Lung (tissue), 12 donors: ENCODE measurements around the gene EXOC3L2. TPM values are rescaled to one million over a fixed set of nuclear protein-coding genes. Genes with fewer than 3 reads are reported as not detected.
A peak's percentile ranks its signal among the peaks of the same experiment; 100 is the strongest.

Experiments
- ATAC-seq: fragments of 200-7000 bp; cut with Tn5 transposase; one replicate; pipeline ENCODE4 v1.9.1; 2020; ENCODE audit warnings: moderate number of reproducible peaks; ENCODE audit not compliant: insufficient read depth, low FRiP score
- DNase-seq, 3 donors: peaks; one replicate each; pipeline ENCODE4 v3.0.0-alpha.2; 2013 to 2017
- H3K27ac ChIP-seq, 2 donors: one replicate each; pipeline ENCODE4 v1.5.1; 2013; ENCODE audit warnings: mild to moderate bottlenecking in 2 of 2, moderate library complexity in 2 of 2, control low read depth in 1 of 2, inconsistent platforms in 1 of 2, low read depth in 1 of 2, low read length in 1 of 2
- H3K27me3 ChIP-seq, 3 donors: one replicate each; pipeline ENCODE4 v1.5.1; 2013; ENCODE audit warnings: low read length in 2 of 3; ENCODE audit not compliant: control insufficient read depth in 3 of 3, insufficient read depth in 3 of 3
- H3K36me3 ChIP-seq, 4 donors: one replicate each; pipeline ENCODE4 v1.5.1; 2013; ENCODE audit warnings: low read length in 4 of 4, mild to moderate bottlenecking in 1 of 4, moderate library complexity in 1 of 4; ENCODE audit not compliant: control insufficient read depth in 4 of 4, insufficient read depth in 4 of 4
- H3K4me1 ChIP-seq, 5 donors: one replicate each; pipeline ENCODE4 v1.5.1; 2013; ENCODE audit warnings: low read length in 5 of 5, mild to moderate bottlenecking in 2 of 5, moderate library complexity in 1 of 5; ENCODE audit not compliant: control insufficient read depth in 5 of 5, insufficient read depth in 5 of 5
- H3K4me3 ChIP-seq: one replicate; pipeline ENCODE4 v1.5.1; 2013; ENCODE audit warnings: mild to moderate bottlenecking, control low read depth, moderate library complexity
- H3K9ac ChIP-seq, 2 donors: one replicate each; pipeline ENCODE4 v1.5.1; 2013; ENCODE audit warnings: low read length in 2 of 2, control low read depth in 1 of 2; ENCODE audit not compliant: insufficient read depth in 1 of 2
- H3K9me3 ChIP-seq, 4 donors: one replicate each; pipeline ENCODE4 v1.5.1; 2013; ENCODE audit warnings: low read length in 3 of 4, mild to moderate bottlenecking in 1 of 4, moderate library complexity in 1 of 4; ENCODE audit not compliant: control insufficient read depth in 4 of 4, insufficient read depth in 3 of 4
- WGBS, 2 donors: extraction: QIAGEN DNeasy Blood & Tissue Kit; methylation state at CpG; one replicate each; pipeline ENCODE4 v1.1.7; 2013; 5-methylcytosine and 5-hydroxymethylcytosine counted together
- polyA plus RNA-seq, 2 donors: library from polyadenylated mRNA; stranded (reverse); fragments of 200-250 nt; gene quantifications; one replicate each; pipeline ENCODE4 v1.2.1, GENCODE V29; 2013
- total RNA-seq, 2 donors: library from RNA; depleted of rRNA in 1 of 2; stranded (reverse); fragments of >200 nt in 1 of 2; gene quantifications; one replicate each; pipeline ENCODE4 v1.2.1, GENCODE V29; 2014 to 2021
- TF ChIP-seq, protein P1 (sequence below): IDR thresholded peaks from 2 replicates; pipeline ENCODE4 v1.5.1; 2012; ENCODE audit warnings: mild to moderate bottlenecking; ENCODE audit errors: control extremely low read depth, extremely low read depth
- donor health status: control.
- donor health status: control.
- donor health status: Bipolar disorder and iron deficiency.
- donor health status: healthy.
- donor health status: DM: yes; HTN: yes; CAD: no.

The EXOC3L2 gene
- total and polyA plus RNA-seq, 4 donors = 1.7 to 2.8 (median 2.4) TPM

DNA sequence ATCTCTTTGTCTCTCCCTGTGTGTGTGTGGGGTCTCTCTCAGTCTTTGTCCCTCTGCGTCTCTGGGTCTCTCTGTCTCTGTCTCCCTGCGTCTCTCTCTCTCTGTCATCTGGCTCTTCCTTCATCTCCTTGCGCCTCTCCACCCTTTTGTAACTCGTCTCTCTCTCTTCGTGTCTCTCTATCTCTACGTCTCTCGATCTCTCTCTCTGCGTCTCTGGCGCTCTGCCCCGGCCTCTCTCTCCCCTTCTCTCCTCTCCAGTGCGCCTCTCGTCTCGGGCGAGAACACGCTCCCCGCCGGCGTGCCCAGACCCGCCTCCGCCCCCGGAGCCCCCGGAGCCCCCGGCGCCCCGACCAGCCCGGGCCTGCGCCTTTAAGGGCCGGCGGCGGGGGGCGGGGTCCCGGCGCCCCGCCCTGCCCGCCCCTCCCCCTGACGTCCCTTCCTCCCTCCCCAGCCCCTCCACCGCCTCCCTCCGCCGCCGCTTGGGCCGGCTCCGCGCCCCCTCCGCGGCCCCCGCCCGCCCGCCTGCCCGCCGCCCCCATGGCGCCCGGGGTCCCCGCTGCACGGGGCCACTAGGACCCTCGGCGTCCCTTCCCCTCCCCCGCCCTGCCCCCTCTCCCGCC, 5.7 kb upstream of the EXOC3L2 start, which contains the start of gene MARK4:
MARK4 (plus strand) TSS at position 440 of the 620 bp plus-strand sequence. CDS start 318 bp downstream, outside the sequence.
- WGBS, 2 donors = 2% methylated on average over 20 to 52 of the region's 58 CpGs
- TF ChIP-seq, protein P1, sequence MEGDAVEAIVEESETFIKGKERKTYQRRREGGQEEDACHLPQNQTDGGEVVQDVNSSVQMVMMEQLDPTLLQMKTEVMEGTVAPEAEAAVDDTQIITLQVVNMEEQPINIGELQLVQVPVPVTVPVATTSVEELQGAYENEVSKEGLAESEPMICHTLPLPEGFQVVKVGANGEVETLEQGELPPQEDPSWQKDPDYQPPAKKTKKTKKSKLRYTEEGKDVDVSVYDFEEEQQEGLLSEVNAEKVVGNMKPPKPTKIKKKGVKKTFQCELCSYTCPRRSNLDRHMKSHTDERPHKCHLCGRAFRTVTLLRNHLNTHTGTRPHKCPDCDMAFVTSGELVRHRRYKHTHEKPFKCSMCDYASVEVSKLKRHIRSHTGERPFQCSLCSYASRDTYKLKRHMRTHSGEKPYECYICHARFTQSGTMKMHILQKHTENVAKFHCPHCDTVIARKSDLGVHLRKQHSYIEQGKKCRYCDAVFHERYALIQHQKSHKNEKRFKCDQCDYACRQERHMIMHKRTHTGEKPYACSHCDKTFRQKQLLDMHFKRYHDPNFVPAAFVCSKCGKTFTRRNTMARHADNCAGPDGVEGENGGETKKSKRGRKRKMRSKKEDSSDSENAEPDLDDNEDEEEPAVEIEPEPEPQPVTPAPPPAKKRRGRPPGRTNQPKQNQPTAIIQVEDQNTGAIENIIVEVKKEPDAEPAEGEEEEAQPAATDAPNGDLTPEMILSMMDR = no peak
- ATAC-seq (no peak), DNase-seq (peak; percentile 66 to 81 (median 79))
- peaks cover 0 to 26% (median 10%) of the 10 kb centered on the region in 5 donors for H3K4me1 ChIP-seq
- H3K4me3 ChIP-seq = peak within 1 kb of the TSS; percentile 48
- H3K27me3 ChIP-seq = no peaks in the 10 kb centered on the region
- peak within 1 kb of the TSS; percentile 55 to 69 for H3K9ac ChIP-seq
- H3K27ac ChIP-seq = peak within 1 kb of the TSS; percentile 17 to 32
- peaks cover 0 to 6% (median 3%) of the 10 kb centered on the region in 4 donors for H3K36me3 ChIP-seq
- H3K9me3 ChIP-seq = no peaks in the 10 kb centered on the region

DNA sequence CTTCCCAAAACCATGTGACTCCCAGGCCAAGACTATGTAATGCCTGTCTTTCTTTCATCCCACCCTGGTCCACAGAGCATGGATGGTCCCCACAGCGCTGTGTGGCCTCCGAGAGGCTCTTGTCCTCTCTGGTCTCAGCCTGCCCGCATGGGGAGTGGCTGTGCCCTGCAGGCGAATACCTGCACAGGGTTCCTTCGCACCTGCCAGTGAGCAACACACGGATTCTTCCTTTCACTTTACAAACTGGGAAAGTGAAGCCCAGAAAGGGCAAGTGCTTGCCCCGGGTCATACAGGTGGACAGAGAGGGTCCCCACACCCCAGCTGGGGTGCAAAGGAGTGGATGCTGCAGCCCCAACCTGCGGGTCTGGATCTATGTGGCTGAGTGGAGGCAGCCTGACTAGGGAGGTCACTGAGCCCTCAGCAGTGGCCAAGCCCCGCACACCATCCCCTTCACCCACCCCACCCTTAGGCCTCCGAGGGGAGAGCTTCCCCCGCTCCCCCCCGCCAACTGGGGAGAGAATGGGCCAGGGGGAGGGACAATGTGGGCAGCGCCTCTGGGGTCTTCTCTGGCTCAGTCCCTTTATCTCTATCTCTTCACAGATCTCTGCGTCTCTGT, 5.1 kb upstream of the EXOC3L2 start:
- ATAC-seq = no peak
- H3K27ac ChIP-seq = no peak overlapping the region
- H3K9me3 ChIP-seq = no peaks in the 10 kb centered on the region
- TF ChIP-seq, protein P1 = no peak
- peaks cover 0 to 6% (median 3%) of the 10 kb centered on the region in 4 donors for H3K36me3 ChIP-seq
- H3K4me3 ChIP-seq = peak overlapping the region; percentile 44
- peaks cover 0 to 26% (median 11%) of the 10 kb centered on the region in 5 donors for H3K4me1 ChIP-seq
- peak overlapping the region; percentile 46 to 69 for H3K9ac ChIP-seq
- no peak for DNase-seq
- 47 to 63% methylated on average over 13 to 14 of the region's 14 CpGs for WGBS, 2 donors
- no peaks in the 10 kb centered on the region for H3K27me3 ChIP-seq

DNA sequence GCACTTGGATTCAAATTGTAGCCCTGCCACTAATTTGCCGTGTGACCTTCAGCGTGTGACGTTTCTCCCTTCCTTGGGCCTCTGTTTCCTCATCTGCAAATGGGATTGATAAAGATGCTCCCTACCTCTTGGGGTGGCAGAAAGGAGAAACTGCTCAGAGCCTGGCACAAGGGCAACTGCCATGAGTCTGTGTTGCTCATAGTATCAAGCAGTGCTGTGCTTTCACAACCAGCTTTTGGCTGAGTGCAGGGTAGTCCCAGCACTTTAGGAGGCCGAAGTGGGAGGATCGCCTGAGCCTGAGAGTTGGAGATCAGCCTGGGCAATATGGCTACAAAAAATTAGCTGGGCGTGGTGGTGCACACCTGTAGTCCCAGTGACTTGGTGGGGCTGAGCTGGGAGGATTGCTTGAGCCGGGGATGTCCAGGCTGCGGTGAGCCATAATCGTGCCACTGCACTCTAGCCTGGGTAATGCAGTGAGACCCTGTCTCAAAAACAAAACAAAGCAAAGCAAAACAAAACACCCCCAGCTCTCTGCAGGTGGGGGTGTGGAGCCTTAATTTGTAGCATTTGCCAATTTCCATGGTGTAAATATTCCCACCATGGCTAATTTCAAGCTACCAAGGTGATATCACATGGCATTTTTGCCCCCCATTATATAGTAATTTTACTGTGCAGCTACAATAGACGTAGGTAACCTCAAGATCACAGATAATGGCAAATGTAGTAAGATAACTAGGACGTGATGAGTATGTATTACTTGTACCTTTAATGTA, 4.2 kb upstream of the EXOC3L2 start:
- ATAC-seq = no peak

More for the DNA sequence above, 4.2 kb upstream of the EXOC3L2 start:
- Histone ChIP-seq H3K27ac (no peak overlapping the region), H3K9ac (no peak overlapping the region), H3K27me3 (no peaks in the 10 kb centered on the region), H3K36me3 (peaks cover 0 to 6% (median 1%) of the 10 kb centered on the region in 4 donors), H3K9me3 (no peaks in the 10 kb centered on the region), H3K4me3 (no peak overlapping the region), H3K4me1 (peaks cover 0 to 32% (median 13%) of the 10 kb centered on the region in 5 donors)
- 65 to 68% methylated on average over 11 of the region's 11 CpGs for WGBS, 2 donors
- TF ChIP-seq, protein P1 = no peak
- no peak for DNase-seq
